ENCODE results near the gene CYB5R3. TPM values are rescaled to one million over a fixed set of nuclear protein-coding genes. Genes with fewer than 3 reads are reported as not detected.

The CYB5R3 gene
- total and polyA plus RNA-seq, 2 experiments from 2014 or later: 378 to 907 TPM

DNA sequence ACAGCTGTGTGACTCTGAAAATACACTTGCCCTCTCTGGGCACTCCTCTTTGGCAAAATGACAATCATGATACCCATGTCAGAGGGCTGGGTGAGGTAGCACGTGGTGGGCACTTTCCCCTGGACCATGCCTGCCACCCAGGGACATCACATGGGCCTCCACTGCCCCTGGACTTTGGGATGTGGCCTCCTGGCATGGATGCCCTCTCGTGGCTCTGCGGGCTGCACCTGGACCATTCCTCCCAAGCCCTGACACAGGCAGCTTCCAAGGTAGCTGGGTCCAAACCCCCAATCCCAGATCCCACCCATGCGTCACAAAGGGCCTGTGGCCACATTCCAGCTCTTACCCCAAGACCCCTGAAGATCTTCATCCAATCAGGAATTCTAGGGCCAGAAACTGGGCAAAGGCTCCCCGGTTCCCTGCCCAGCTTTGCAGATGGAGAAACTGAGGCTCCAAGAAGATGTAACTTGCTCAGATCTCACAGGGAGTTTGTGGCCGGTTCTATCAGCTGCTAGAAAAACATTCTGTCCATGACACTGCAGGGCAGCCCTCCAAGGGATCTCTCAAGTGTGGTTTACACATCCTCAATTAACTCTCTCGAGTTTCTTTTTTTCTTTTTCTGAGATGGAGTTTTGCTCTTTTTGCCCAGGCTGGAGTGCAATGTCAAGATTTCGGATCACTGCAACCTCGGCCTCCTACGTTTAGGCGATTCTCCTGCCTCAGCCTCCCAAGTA, 35.4 kb upstream of the CYB5R3 start:
- no peak overlapping the region for H3K9ac ChIP-seq
- 0 out of 2 replicates have a peak, but pooled peaks cover under 1% of the 10 kb centered on the region for H3F3A ChIP-seq (ENCODE audit: insufficient read depth)
- TF ChIP-seq EZH2 (IDR thresholded peaks at IDR 0.05; ENCODE audit: insufficient read depth, poor library complexity, severe bottlenecking) (no peak), EZH2phosphoT487 (IDR thresholded peaks at IDR 0.05; ENCODE audit: insufficient read depth, low read depth) (no peak)
- no peak overlapping the region for H3K4me3 ChIP-seq
- H4K20me1 ChIP-seq (ENCODE audit: insufficient read depth): no peaks in the 10 kb centered on the region
- in situ Hi-C loops (cut with MboI): no loop called here
- 64 to 71% methylated on average over 11 of the region's 11 CpGs for WGBS, 2 experiments (ENCODE audit: low coverage in 1 of 2, low lambda C conversion rate in 2 of 2, missing lambda C conversion rate in 2 of 2)
- no peaks in the 10 kb centered on the region for H3K9me3 ChIP-seq (ENCODE audit: low read depth)
- peak; percentile 56 for DNase-seq
- no peaks in the 10 kb centered on the region for H3K36me3 ChIP-seq (ENCODE audit: low read depth)
- no peaks in the 10 kb centered on the region for H3K9me2 ChIP-seq (ENCODE audit: insufficient read depth)
- H3K27ac ChIP-seq: no peak overlapping the region
- no peak overlapping the region for H2AFZ ChIP-seq
- H3K4me1 ChIP-seq (ENCODE audit: insufficient read depth): peaks cover 58% of the 10 kb centered on the region
- no peaks in the 10 kb centered on the region for H3K27me3 ChIP-seq (replicated peaks; ENCODE audit: insufficient read depth)
- H3K79me2 ChIP-seq (ENCODE audit: insufficient read depth): no peaks in the 10 kb centered on the region
- H3K4me2 ChIP-seq (ENCODE audit: unreplicated experiment): no peak overlapping the region

DNA sequence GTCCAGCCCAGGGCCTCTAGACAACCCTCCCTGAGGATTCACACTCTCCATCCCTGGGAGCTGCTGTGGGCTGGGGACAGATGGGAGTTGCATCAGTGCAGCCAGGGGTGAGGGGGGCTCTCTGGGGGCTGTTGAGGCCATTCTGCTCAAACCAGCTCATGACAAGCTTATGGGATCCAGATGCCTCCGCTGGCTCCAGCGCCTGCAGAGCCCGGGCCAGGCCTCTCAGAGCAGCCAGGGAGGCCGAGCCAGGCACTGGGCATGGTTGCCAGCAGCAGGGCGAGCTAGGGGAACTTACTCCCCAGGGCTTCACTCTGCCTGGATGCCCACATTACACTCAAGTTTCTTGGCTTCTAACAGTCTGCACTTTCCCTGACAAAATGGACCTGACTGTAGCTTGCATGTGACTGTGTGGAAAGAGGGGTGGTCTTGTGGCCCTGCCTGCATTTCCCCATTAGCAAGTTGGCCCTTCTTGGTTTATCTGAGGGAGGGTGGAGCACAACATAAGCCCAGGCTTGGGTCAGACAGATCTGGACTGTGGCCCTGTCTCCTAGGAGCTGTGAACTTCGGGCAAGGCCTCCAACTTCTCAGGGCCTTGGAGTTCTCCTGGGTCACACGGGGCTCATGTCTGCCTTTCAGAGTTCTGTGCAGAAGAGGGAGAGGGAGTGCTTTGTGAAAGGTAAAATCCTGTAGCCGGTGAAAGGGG, 34.5 kb upstream of the CYB5R3 start:
- no peaks in the 10 kb centered on the region for H3K9me2 ChIP-seq (ENCODE audit: insufficient read depth)
- H3K4me1 ChIP-seq (ENCODE audit: insufficient read depth): peaks cover 51% of the 10 kb centered on the region
- 23 to 36% methylated on average over 8 of the region's 8 CpGs for WGBS, 2 experiments (ENCODE audit: low coverage in 1 of 2, low lambda C conversion rate in 2 of 2, missing lambda C conversion rate in 2 of 2)
- peak; percentile 70 for DNase-seq
- no peak overlapping the region for H3K4me3 ChIP-seq
- H3K27me3 ChIP-seq (replicated peaks; ENCODE audit: insufficient read depth): no peaks in the 10 kb centered on the region
- H2AFZ ChIP-seq: 0 out of 2 replicates have a peak overlapping the region, but pooled peaks have one; percentile 20
- in situ Hi-C loops (cut with MboI): no loop called here
- H3K79me2 ChIP-seq (ENCODE audit: insufficient read depth): no peaks in the 10 kb centered on the region
- H4K20me1 ChIP-seq (ENCODE audit: insufficient read depth): no peaks in the 10 kb centered on the region
- H3K9ac ChIP-seq: peak overlapping the region; percentile 40
- TF ChIP-seq EZH2 (IDR thresholded peaks at IDR 0.05; ENCODE audit: insufficient read depth, poor library complexity, severe bottlenecking) (no peak), EZH2phosphoT487 (IDR thresholded peaks at IDR 0.05; ENCODE audit: insufficient read depth, low read depth) (no peak)
- peak overlapping the region; percentile 59 for H3K27ac ChIP-seq
- no peaks in the 10 kb centered on the region for H3F3A ChIP-seq (ENCODE audit: insufficient read depth)
- H3K36me3 ChIP-seq (ENCODE audit: low read depth): no peaks in the 10 kb centered on the region
- H3K4me2 ChIP-seq (ENCODE audit: unreplicated experiment): no peak overlapping the region
- H3K9me3 ChIP-seq (ENCODE audit: low read depth): no peaks in the 10 kb centered on the region

DNA sequence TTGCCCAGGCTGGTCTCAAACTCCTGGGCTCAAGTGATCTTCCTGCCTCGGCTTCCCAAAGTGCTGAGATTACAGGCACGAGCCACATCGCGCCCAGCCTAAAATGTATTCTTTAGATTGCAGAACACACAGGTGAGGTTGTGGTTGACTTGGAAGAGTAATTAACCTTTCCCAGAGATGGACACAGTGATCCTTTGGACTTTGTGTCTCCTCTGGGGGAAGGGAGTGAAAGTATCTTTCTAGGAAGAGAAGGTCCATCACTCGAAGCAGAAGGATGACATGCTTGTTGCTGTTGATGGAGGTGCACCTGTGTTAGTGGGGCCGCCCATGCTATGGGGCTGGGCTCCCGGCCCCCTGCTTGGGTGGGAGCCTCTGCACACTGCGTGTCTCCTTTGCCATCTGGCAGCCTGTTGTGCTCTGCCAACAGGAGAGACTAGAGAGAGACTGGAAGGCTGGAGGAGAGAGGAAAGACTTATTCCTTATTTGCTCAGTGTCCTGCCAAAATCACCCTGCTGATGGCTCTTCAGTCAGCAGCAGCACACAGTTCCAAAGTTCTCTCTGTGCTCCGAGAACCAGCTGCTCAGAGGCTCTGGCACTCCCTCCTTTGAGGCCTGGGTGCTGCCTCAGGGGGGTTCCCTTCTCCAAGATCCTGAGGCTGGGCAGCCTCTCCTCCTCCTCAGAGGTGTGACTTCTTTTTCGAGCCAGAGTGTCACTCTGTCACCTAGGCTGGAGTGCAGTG, 33.1 kb upstream of the CYB5R3 start:
- no peaks in the 10 kb centered on the region for H3K79me2 ChIP-seq (ENCODE audit: insufficient read depth)

DNA sequence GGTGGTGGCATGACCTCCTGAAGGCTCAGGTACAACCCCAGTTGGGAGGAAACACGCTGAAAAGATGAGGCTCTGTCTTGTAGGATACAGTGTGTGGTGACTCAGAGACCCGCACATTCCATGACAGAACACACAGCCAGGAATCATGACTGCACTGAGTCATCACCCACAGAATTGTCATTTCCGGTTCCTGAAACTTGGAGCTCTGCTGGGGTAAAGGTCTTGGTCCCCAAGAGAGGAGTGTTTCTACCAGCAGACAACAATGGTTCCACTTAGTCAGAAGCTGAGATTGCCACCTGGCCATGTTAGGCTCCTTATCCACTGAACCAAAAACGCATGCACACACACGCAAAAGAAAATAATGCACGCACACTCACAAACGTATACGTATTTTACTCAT, 31.5 kb upstream of the CYB5R3 start:
- WGBS, 2 experiments (ENCODE audit: low coverage in 1 of 2, low lambda C conversion rate in 2 of 2, missing lambda C conversion rate in 2 of 2): 29 to 35% methylated on average over 8 of the region's 8 CpGs
- Histone ChIP-seq H3K36me3 (ENCODE audit: low read depth) (no peaks in the 10 kb centered on the region), H3K4me3 (no peak overlapping the region), H3K9me2 (ENCODE audit: insufficient read depth) (no peaks in the 10 kb centered on the region), H2AFZ (peak overlapping the region; percentile 44), H3K9ac (peak overlapping the region; percentile 23), H3K27me3 (replicated peaks; ENCODE audit: insufficient read depth) (no peaks in the 10 kb centered on the region), H3K4me1 (ENCODE audit: insufficient read depth) (peaks cover 39% of the 10 kb centered on the region), H3K4me2 (ENCODE audit: unreplicated experiment) (peak overlapping the region; percentile 53), H4K20me1 (ENCODE audit: insufficient read depth) (no peaks in the 10 kb centered on the region), H3F3A (ENCODE audit: insufficient read depth) (0 out of 2 replicates have a peak, but pooled peaks cover 6% of the 10 kb centered on the region), H3K79me2 (ENCODE audit: insufficient read depth) (no peaks in the 10 kb centered on the region), H3K27ac (peak overlapping the region; percentile 82), H3K9me3 (ENCODE audit: low read depth) (no peaks in the 10 kb centered on the region)
- in situ Hi-C loops (cut with MboI): no loop called here
- TF ChIP-seq EZH2 (IDR thresholded peaks at IDR 0.05; ENCODE audit: insufficient read depth, poor library complexity, severe bottlenecking) (no peak), EZH2phosphoT487 (IDR thresholded peaks at IDR 0.05; ENCODE audit: insufficient read depth, low read depth) (no peak)
- peak; percentile 97 for DNase-seq

More for the DNA sequence above, 33.1 kb upstream of the CYB5R3 start:
- TF ChIP-seq EZH2 (IDR thresholded peaks at IDR 0.05; ENCODE audit: insufficient read depth, poor library complexity, severe bottlenecking): no peak
- TF ChIP-seq EZH2phosphoT487 (IDR thresholded peaks at IDR 0.05; ENCODE audit: insufficient read depth, low read depth): no peak
- no peaks in the 10 kb centered on the region for H3K36me3 ChIP-seq (ENCODE audit: low read depth)
- in situ Hi-C loops (cut with MboI): no loop called here
- no peaks in the 10 kb centered on the region for H3K9me2 ChIP-seq (ENCODE audit: insufficient read depth)
- no peak overlapping the region for H3K9ac ChIP-seq
- H3K4me2 ChIP-seq (ENCODE audit: unreplicated experiment): no peak overlapping the region
- WGBS, 2 experiments (ENCODE audit: low coverage in 1 of 2, low lambda C conversion rate in 2 of 2, missing lambda C conversion rate in 2 of 2): 44 to 46% methylated on average over 10 of the region's 10 CpGs
- no peak for DNase-seq
- H3K4me3 ChIP-seq: no peak overlapping the region
- no peaks in the 10 kb centered on the region for H3K9me3 ChIP-seq (ENCODE audit: low read depth)
- H4K20me1 ChIP-seq (ENCODE audit: insufficient read depth): no peaks in the 10 kb centered on the region
- H3K27me3 ChIP-seq (replicated peaks; ENCODE audit: insufficient read depth): no peaks in the 10 kb centered on the region
- H3F3A ChIP-seq (ENCODE audit: insufficient read depth): no peaks in the 10 kb centered on the region
- H2AFZ ChIP-seq: no peak overlapping the region
- H3K27ac ChIP-seq: no peak overlapping the region
- H3K4me1 ChIP-seq (ENCODE audit: insufficient read depth): peaks cover 38% of the 10 kb centered on the region
